ENCODE data around the gene TBC1D5. TPM values are rescaled to one million over a fixed set of nuclear protein-coding genes. Genes with fewer than 3 reads are reported as not detected.

The TBC1D5 gene
- total and polyA plus RNA-seq, 2 experiments from 2014 or later = 31.0 to 69.9 TPM

DNA sequence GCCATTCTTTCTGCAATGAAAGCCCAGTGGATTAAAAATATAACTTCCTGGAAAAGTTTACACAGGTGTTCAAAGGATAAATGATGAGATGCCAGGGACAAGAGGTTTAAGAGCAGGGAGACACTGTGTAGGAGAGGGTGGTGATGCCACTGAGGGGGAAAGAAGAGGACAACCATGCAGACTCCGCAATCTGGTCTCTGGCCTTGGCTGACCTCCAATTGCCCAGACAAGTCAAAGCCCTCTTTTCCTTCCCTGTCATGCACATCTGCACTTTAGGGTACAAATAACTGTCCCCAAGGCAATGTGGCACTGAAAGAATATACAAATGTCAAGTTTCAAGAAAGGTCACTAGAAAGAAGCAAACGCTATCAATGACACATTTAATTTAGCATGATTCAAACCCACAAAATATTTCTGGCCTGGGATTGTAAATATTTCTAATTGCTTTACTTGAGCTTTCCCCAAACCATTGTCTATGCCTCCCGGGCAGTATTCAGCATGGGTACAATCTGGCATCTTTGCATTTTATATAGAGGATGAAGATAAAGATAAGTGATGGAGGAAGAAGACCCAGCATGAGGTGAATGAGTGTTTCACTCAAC lies 538.3 kb downstream of the TBC1D5 start:
- Histone ChIP-seq H3K9ac (no peak overlapping the region), H3F3A (ENCODE audit: insufficient read depth) (no peaks in the 10 kb centered on the region; the same call in 1 of the 2 replicates), H3K4me2 (ENCODE audit: unreplicated experiment) (no peak overlapping the region), H4K20me1 (ENCODE audit: insufficient read depth) (no peaks in the 10 kb centered on the region), H3K4me1 (ENCODE audit: insufficient read depth) (peaks cover 6% of the 10 kb centered on the region; the same call in 1 of the 2 replicates), H3K36me3 (ENCODE audit: low read depth) (no peaks in the 10 kb centered on the region; the same call in 1 of the 2 replicates), H3K79me2 (ENCODE audit: insufficient read depth) (no peaks in the 10 kb centered on the region), H2AFZ (no peak overlapping the region), H3K27ac (no peak overlapping the region), H3K9me3 (ENCODE audit: low read depth) (no peaks in the 10 kb centered on the region), H3K27me3 (replicated peaks; ENCODE audit: insufficient read depth) (no peaks in the 10 kb centered on the region), H3K4me3 (no peak overlapping the region), H3K9me2 (ENCODE audit: insufficient read depth) (no peaks in the 10 kb centered on the region)
- no peak for DNase-seq
- in situ Hi-C loops (cut with MboI) = loop anchor here (25.0 kb wide), 1 partner anchor 917 kb away; no protein-coding TSS in a partner anchor
- 71 to 82% methylated on average over 3 of the region's 3 CpGs for WGBS, 2 experiments (ENCODE audit: low coverage in 1 of 2, low lambda C conversion rate in 2 of 2, missing lambda C conversion rate in 2 of 2)
- no peak for TF ChIP-seq EZH2phosphoT487 (IDR thresholded peaks at IDR 0.05; ENCODE audit: insufficient read depth, low read depth)
- no peak for TF ChIP-seq EZH2 (IDR thresholded peaks at IDR 0.05; ENCODE audit: insufficient read depth, poor library complexity, severe bottlenecking)

DNA sequence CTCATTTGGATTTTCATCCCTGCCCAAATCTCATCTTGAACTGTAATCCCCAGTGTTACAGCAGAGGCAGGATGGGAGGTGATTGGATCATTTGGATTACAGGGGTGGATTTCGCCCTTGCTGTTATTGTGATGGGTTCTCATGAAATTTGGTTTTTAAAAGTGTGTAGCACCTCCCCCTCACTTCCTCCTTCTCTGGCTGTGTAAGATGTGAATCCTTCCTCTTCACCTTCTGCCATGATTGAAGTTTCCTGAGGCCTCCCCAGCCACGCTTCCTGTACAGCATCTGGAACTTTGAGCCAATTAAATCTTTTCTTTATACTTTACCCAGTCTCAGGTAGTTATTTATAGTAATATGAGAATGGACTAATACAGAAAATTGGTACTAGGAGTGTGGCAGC lies 540.9 kb downstream of the TBC1D5 start:
- no peaks in the 10 kb centered on the region for H4K20me1 ChIP-seq (ENCODE audit: insufficient read depth)

GRCh38 chr3:17195856-17196604 lies 546.4 kb downstream of the TBC1D5 start:
- no peaks in the 10 kb centered on the region for H3K79me2 ChIP-seq (ENCODE audit: insufficient read depth)
- H3K9ac ChIP-seq = no peak overlapping the region
- peak; percentile 51 for DNase-seq
- no peak overlapping the region for H3K4me2 ChIP-seq (ENCODE audit: unreplicated experiment)
- H3K27me3 ChIP-seq (replicated peaks; ENCODE audit: insufficient read depth) = no peaks in the 10 kb centered on the region
- no peaks in the 10 kb centered on the region for H3K36me3 ChIP-seq (ENCODE audit: low read depth)
- WGBS, 2 experiments (ENCODE audit: low coverage in 1 of 2, low lambda C conversion rate in 2 of 2, missing lambda C conversion rate in 2 of 2) = 33 to 34% methylated on average over 5 of the region's 5 CpGs
- no peaks in the 10 kb centered on the region for H3K9me2 ChIP-seq (ENCODE audit: insufficient read depth)
- no peaks in the 10 kb centered on the region for H4K20me1 ChIP-seq (ENCODE audit: insufficient read depth)
- H3K4me3 ChIP-seq = no peak overlapping the region
- H3F3A ChIP-seq (ENCODE audit: insufficient read depth) = no peaks in the 10 kb centered on the region
- peaks cover 13% of the 10 kb centered on the region for H3K4me1 ChIP-seq (ENCODE audit: insufficient read depth)
- no peak overlapping the region for H2AFZ ChIP-seq
- no peaks in the 10 kb centered on the region for H3K9me3 ChIP-seq (ENCODE audit: low read depth)
- TF ChIP-seq EZH2 (IDR thresholded peaks at IDR 0.05; ENCODE audit: insufficient read depth, poor library complexity, severe bottlenecking) (no peak), EZH2phosphoT487 (IDR thresholded peaks at IDR 0.05; ENCODE audit: insufficient read depth, low read depth) (no peak)
- peak overlapping the region; percentile 7; the same call in 1 of the 2 replicates for H3K27ac ChIP-seq
- in situ Hi-C loops (cut with MboI) = no loop called here

More for the DNA sequence above, 540.9 kb downstream of the TBC1D5 start:
- Histone ChIP-seq H3K36me3 (ENCODE audit: low read depth) (no peaks in the 10 kb centered on the region; the same call in 1 of the 2 replicates), H3K4me2 (ENCODE audit: unreplicated experiment) (no peak overlapping the region), H3K4me3 (no peak overlapping the region), H3K79me2 (ENCODE audit: insufficient read depth) (no peaks in the 10 kb centered on the region), H2AFZ (no peak overlapping the region), H3F3A (ENCODE audit: insufficient read depth) (no peaks in the 10 kb centered on the region), H3K27me3 (replicated peaks; ENCODE audit: insufficient read depth) (no peaks in the 10 kb centered on the region), H3K9ac (no peak overlapping the region), H3K27ac (no peak overlapping the region), H3K9me3 (ENCODE audit: low read depth) (no peaks in the 10 kb centered on the region), H3K4me1 (ENCODE audit: insufficient read depth) (no peaks in the 10 kb centered on the region), H3K9me2 (ENCODE audit: insufficient read depth) (no peaks in the 10 kb centered on the region)
- in situ Hi-C loops (cut with MboI) = loop anchor here (25.0 kb wide), 1 partner anchor 914 kb away; no protein-coding TSS in a partner anchor
- no peak for TF ChIP-seq EZH2phosphoT487 (IDR thresholded peaks at IDR 0.05; ENCODE audit: insufficient read depth, low read depth)
- no peak for TF ChIP-seq EZH2 (IDR thresholded peaks at IDR 0.05; ENCODE audit: insufficient read depth, poor library complexity, severe bottlenecking)
- 95 to 100% methylated on average over 2 of the region's 2 CpGs for WGBS, 2 experiments (ENCODE audit: low coverage in 1 of 2, low lambda C conversion rate in 2 of 2, missing lambda C conversion rate in 2 of 2)
- DNase-seq = no peak

- in situ Hi-C loops (cut with MboI) = no loop called here
- 17 to 27% methylated on average over 3 of the region's 3 CpGs for WGBS, 2 experiments (ENCODE audit: low coverage in 1 of 2, low lambda C conversion rate in 2 of 2, missing lambda C conversion rate in 2 of 2)
- peak; percentile 39 for DNase-seq
Measured at GRCh38 chr3:17195192-17195611, 547.2 kb downstream of the TBC1D5 start.

More at GRCh38 chr3:17195192-17195611, 547.2 kb downstream of the TBC1D5 start:
- no peaks in the 10 kb centered on the region for H4K20me1 ChIP-seq (ENCODE audit: insufficient read depth)
- H3F3A ChIP-seq (ENCODE audit: insufficient read depth) = no peaks in the 10 kb centered on the region
- no peaks in the 10 kb centered on the region for H3K27me3 ChIP-seq (replicated peaks; ENCODE audit: insufficient read depth)
- H3K4me1 ChIP-seq (ENCODE audit: insufficient read depth) = peaks cover 13% of the 10 kb centered on the region
- H3K79me2 ChIP-seq (ENCODE audit: insufficient read depth) = no peaks in the 10 kb centered on the region
- TF ChIP-seq EZH2 (IDR thresholded peaks at IDR 0.05; ENCODE audit: insufficient read depth, poor library complexity, severe bottlenecking) (no peak), EZH2phosphoT487 (IDR thresholded peaks at IDR 0.05; ENCODE audit: insufficient read depth, low read depth) (no peak)
- no peaks in the 10 kb centered on the region for H3K9me2 ChIP-seq (ENCODE audit: insufficient read depth)
- no peaks in the 10 kb centered on the region for H3K9me3 ChIP-seq (ENCODE audit: low read depth)
- no peak overlapping the region for H3K9ac ChIP-seq
- no peaks in the 10 kb centered on the region for H3K36me3 ChIP-seq (ENCODE audit: low read depth)
- H3K4me2 ChIP-seq (ENCODE audit: unreplicated experiment) = no peak overlapping the region
- H3K27ac ChIP-seq = peak overlapping the region; percentile 7; the same call in 1 of the 2 replicates
- H3K4me3 ChIP-seq = no peak overlapping the region
- H2AFZ ChIP-seq = no peak overlapping the region

All from GM23248 (cell line).